NCI-H2171 (cell line): Measurements from ENCODE around the gene RASA4B.
"Not testable (repeated sequence)": the region's sequence is repeated elsewhere in the genome, so short reads cannot be mapped to it uniquely, and the experiment has no call there.

Experiments
- DNase-seq: peaks from one replicate; lab custom pipeline; 2025; lab: John Stamatoyannopoulos, UW

The RASA4B gene

DNA sequence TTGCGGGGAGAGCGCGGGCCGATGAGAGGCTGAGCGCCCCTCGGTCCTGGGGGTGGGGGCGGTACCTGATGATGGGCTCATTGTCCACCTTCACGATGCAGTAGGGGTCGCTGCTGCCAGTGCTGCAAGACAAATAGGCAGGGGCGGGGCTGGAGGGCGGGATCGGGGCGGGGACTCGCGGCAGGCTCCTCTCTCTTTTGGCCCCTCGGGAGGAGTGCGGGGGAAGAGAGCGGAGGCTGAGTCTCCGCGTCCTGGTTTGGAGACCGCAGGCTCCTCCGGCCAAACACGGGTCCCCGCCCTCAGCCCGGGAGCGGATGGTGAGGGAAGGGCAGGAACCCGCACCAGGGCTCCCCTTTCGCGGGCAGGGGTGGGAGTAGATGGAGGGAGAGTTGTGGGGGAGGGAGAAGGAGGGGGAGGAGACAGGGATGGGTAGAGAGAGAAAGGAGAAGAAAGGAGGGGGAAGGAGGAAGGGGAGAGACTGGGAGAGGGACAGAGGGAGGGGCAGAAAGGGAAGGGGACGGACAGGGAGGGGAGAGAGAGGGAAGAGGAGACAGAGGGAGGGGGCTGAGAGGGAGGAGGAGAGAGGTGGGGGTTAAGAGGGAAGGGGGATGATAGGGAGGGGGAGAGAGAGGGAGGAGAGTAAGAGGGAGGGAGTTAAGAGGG is 5.6 kb downstream of the RASA4B start:
- not testable (repeated sequence) for DNase-seq

DNA sequence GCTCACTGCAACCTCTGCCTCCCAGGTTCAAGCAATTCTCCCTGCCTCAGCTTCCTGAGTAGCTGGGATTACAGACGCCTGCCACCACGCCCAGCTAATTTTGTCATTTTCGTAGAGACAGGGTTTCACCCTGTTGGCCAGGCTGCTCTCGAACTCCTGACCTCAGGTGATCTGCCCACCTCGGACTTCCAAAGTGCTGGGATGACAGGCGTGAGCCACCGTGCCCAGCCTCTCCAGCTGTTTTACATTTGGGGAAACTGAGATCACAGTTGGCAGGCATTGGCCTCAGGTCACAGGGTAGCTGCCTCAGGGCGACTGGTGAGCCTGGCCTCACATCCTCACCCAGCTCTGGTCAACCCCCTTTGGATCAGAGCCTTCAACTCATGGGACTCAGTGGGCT is 7.0 kb downstream of the RASA4B start:
- not testable (repeated sequence) for DNase-seq

DNA sequence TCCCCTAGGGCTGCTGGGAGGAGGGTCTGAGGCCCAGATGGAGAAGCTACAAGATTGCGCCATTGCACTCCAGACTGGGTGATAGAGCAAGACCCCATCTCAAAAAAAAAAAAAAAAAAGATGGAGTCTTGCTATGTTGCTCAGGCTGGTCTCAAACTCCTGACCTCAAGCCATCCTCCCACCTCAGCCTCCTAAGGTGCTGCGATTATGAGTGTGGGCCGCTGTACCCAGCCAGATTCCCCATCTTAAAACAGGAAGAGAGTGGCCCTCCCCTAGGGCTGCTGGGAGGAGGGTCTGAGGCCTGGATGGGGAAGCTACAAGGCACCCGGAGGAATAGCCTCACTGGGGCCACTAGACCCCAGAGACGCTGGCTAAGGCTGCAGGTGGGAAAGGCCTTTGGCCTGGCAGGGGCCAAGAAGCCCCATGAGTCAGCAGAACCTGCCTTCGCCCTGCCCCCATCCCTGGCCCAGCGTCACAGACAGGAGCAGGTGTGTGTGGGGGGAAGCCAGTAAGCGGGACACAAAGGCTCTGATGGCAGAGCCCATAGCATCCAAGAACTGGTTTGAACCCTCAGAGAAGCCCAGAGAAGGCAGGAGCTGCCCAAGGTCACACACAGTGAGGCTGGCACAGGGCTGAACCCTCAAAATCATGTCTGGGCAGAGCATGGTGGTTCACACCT is 10.0 kb downstream of the RASA4B start:
- DNase-seq, result not testable (repeated sequence)

DNA sequence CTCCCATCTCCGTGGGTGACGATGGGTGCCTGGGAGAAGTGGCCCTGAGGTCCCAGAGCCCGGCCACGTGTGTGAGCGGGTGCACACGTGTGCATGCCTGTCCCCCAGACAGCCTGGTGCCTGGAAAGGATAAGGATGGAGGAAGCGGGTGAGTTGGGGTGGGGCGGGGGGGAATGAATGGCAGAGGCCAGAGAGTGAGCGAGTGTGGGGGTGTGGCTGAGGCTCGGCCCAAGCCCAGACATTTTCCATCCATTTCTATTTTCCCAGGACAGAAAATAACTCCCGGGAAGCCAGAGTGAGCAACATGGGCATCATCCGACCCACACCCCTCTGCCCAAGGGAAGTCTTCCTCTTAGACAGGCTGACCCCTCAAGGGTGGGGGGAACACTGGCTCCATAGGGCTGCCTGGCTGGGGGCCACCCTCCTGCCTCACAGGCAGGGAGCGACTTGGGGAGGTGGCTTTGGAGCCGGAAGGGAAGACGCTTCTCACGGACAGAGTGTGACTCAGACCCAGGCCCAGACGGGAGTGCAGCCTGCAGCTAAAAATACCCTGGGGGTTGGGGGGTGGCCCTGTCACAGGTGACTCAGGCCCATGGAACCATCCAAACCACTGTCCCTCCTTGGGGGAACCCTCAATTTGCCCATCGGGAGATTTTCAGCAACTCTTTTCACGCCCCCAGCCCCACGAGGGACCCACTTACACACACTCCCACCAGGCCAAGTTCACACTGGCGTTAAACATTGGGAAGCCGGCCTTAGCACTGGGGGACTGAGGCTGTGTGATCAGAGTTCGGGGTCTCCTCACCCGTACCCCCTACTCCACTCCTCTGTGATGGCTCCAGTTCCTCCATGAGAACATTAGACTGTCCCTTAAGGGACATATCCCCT is 12.0 kb downstream of the RASA4B start:
- not testable (repeated sequence) for DNase-seq

DNA sequence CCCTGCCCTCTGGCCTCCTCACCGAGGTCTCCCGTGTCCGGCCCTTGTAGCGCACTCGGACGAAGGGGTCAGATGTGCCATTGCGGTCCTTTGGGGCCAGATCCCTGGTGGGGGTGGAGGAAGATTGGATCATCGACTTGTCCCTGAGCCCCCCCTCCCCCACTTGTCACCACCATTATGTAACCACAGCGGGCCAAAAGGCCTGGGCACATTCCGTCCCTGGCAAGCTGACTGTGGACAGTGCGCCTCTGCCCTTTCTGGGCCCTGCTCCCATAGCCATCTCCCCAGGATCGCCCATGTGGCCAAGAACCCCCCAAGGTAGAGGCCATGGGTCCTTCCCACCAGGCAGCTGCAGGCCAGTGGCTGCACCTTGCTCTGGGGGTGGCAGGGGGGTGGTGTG is 14.4 kb downstream of the RASA4B start:
- DNase-seq, result not testable (repeated sequence)

DNA sequence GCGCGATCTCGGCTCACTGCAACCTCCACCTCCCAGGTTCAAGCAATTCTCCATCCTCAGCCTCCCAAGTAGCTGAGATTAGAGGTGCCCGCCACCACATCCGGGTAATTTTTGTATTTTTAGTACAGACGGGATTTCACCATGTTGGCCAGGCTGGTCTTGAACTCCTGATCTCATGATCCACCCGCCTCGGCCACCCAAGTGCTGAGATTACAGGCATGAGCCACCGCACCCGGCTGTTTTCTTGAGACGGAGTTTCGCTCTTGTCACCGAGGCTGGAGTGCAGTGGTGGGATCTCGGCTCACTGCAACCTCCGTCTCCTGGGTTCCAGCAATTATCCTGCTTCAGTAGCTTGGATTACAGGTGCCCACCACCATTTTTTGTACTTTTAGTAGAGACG is 19.3 kb downstream of the RASA4B start:
- DNase-seq, result not testable (repeated sequence)

DNA sequence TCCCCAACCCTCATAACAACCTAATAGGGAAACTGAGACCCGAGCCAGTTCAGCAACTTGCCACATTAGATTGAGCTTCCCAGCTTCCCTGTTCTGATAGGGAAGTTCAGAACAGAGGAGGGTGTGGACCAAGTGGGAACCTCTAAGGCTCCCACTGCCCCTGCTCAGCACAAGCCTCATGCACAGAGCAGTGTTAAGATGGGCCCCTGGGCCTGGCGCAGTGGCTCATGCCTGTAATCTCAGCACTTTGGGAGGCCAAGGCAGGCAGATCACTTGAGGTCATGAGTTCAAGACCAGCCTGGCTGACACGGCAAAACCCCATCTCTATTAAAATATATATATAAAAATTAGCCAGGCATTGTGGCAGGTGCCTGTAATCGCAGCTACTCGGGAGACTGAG is 20.3 kb downstream of the RASA4B start:
- DNase-seq, result not testable (repeated sequence)

DNA sequence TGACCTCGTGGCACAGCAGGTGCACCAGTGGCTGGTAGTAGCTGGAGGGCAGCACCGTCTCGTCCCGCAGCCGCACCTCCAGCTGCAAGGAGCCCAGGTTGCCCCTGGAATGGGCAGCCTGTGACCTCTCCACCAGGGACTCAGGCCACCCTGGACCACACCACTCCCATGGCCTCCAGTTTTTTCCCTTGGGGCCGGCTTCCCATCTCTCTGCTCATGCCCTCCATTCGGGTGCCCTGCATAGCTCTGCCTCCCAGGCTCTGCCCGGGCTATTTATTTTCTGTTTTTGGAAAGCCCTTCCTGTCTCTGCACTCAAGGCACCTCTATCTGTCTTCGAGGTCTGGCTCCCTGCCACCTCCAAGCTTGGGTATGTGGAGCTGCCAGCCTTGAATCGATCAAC is 20.7 kb downstream of the RASA4B start:
- DNase-seq, result not testable (repeated sequence)

DNA sequence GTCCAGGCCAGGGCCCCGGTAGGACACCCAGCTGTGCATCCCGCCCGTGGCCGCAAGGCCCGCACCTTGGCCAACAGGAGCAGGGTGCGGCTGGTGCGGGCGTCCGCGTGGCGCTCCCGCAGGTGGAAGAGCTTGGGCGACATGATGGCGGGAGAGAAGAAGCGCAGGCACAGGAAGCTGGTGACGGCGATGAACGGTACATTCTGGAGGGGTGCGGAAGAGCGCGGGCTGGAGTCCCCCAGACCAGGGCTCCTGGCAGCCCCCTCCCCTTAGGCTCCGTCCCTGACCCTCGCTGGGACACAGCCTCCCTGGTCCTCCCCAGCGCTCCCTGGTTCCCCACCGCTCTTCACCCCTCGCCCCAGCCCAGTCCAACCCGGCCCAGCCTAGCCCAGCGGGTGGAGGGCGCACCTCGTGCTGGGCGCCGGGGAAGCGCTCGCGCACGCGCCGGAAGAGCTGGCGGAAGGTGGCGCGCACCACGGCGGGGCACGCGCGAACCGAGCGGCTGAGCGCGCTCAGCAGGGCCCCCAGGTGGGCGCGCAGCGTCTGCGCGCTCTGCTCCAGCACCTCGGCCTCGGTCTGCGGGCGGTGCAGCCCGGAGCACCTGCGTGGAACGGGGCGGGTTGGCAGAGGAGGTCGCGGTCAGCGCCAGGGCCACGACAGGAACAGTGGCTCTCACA is 23.0 kb downstream of the RASA4B start:
- DNase-seq, result not testable (repeated sequence)

DNA sequence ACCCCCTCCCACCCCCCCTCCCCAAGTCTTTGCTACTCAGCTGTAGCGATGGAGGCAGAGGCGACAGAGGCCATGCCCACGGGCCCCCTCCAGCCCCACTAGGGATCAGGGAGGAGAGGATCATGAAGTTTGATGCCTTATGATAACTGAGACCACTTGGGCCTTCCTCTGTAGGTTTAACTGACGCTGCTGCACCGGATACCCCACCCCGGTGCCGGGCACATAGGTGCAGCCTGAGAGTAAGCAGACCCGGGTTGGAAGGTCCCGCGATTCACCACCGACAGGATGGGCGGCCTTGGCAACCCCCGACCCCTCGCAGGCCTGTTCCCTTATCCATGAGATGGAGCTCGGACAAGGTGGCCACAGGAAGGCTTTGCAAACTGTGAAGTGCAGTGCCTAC is 23.6 kb downstream of the RASA4B start:
- DNase-seq, result not testable (repeated sequence)

DNA sequence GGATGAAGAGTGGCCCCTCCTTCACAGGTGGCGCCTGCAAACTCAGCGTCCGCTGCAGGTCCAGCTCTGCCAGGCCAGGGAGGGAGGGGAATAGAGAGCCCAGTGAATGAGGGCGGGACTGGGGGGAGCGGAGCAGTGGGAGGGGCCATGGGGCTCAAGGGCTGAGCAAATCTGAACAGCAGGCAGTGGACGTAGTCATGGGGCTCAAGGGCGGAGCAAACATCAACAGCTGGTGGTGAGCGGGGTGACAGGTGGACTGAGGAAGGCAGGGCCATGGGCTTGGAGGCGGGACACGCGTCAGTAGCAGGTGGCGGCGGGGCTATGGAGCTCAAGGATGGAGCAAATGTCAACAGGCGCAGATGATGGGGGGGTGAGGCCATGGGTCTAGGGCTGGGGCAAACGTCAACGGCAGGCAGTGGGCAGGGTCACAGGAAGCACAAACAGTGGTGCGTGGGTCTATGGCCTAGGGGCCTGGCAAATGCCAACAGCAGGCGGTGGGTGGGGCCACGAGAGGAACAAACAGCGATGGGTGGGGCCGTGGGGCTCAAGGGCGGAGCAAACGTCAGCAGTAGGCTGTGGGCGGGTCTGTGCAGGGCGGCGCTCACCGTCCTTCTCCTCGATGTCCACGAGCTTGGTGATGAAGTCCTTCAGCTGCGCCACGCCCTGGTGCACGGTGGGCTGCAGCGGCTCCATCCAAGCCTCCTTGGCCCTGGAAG is 24.2 kb downstream of the RASA4B start:
- not testable (repeated sequence) for DNase-seq

DNA sequence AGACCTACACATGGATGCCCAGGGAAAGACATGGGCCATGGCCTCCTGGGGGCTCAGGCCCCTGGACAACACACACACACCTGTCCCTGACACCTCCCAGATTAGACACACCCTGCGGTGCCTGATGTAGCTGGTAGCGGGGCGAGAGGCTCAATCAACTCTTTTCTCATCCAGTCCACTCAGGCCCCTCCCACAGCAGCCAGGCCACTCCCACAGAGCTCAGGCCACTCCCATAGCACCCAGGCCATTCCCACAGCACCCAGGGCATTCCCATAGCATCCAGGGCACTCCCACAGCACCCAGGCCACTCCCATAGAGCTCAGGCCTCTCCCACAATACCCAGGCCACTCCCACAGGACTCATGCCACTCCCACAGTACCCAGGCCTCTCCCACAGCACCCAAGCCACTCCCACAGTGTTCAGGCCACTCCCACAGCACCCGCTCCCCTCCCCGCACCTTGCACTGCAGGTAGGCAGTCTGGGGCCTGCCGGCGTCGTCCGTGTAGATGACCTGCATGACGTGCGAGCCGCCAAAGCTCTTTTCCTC is 27.0 kb downstream of the RASA4B start:
- not testable (repeated sequence) for DNase-seq

DNA sequence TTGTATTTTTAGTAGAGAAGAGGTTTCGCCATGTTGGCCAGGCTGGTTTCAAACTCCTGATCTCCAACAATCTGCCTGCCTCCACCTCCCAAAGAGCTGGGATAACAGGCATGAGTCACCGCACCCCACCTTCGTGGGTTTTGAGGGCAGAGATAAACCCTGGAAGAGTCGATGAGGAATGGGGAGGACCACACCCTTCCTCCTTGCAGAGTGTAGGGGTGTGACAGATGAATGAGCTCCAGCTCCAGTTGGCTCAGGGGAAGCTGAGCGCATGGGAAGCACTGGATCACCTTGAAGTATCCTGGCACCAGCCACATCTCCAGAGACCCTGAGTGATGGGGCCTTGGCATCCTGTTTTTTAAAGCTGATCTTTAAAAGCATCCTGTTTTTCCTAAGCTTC is 33.3 kb downstream of the RASA4B start:
- not testable (repeated sequence) for DNase-seq

DNA sequence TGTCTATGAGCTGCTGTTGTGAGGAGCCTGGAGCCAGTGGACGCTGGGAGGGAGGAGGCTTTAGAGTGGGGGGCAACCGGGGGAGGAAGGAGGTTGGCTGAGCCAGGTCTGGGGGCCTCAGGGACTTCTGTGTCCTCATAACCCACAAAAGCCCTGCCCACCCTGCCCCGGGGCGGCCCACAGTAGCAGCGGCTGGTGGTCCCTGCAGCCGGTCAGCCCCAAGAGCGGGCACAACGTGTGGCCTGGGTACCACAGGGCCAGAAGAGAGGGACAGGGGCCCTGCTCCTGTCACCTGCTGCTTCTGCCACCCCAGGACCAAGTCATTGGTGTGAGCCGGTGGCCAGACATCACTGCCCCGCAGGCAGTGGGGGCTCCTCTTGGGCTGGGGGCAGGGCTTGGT is 35.6 kb downstream of the RASA4B start:
- not testable (repeated sequence) for DNase-seq

DNA sequence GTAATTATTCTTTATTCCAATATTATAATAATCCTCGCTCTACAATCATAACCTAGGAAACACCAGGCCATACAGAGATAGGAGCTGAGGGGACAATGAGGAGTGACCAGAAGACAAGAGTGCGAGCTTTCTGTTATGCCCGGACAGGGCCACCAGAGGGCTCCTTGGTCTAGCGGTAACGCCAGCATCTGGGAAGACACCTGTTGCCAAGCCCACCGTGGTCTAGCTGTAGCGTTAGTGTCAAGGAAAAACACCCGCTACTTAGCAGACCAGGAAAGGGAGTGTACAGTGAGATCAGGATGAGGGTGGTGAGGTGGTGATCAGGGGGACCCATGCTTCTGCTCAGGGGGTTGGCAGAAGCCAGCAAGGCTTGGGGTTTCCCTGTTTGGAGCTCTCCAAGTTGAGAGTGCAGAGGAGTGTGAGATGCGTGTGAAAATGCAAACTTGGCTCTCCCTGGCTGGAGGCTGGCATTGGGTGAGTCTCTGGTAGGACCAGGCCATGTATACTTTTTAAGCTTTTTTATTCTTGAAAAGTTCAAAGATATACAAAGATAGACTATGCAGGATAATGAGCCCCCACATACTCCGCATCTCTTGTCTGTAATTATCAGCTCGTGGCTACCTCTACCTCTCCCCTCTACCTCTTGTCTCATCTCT is 37.5 kb downstream of the RASA4B start:
- DNase-seq, result not testable (repeated sequence)

DNA sequence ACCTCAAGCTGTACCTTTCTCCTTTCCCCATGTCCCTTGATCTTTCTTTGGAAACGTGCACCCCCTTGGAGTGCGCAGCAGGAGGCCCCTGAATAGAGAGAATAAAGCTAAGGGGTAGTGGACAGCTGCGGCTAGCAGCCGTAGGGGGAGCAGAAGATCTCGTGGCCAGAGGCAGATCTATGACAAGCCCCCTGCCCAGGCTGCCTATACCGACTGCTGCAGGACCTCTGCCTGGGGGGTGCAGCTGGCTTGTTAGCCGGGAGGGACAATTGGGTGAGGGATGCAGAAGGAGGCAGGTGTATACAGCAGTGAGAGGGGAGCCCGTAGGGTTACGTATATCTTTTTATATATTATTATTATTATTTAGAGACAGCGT is 38.4 kb downstream of the RASA4B start:
- not testable (repeated sequence) for DNase-seq

DNA sequence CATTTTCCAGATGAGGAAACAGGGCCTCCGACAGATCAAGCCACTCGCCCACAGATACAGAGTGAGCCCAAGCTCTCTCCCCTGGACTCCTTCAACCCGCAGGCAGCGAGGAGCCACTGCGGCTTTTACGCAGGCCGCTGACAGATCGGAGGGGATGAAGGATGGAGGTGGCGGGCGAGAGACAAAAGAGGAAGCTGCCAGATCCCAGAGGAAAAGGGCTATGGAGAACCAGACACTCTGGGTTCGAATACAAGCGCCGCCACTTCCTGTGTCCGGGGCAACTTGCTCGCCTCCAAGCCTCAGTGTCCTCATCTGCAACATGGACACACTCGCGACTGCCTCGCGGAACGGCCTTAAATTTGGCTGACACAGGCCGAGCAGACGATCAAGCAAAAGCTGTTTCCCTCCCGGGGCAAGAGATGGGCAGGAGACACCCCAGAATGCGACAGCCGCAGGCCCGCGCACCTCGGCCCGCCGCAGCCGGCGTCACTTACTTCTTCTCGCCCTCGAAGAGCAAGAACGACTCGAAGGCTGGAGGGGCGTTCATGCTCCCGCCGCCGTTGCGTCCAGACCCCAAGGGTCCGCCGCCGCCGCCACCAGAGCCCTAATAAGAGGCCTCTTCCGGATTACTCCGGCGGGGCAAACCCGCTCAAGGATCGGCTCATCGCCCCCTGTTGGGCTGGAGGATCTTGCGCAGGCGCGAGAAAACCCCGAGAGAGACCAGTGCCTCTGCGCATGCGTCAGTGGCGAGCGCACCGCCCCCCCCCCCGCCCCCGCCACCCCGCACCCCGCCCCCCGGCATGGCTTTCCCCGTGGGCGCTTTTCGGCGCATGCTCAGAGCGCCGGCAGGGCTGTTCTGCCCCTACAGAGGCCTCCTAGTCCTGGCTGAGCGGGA is 39.0 kb downstream of the RASA4B start, which contains the start of gene POLR2J:
Gene POLR2J, minus strand, starts transcription at position 609 of the 895 bp plus-strand sequence. Its CDS starts 62 bp downstream, at position 547.
- DNase-seq, result not testable (repeated sequence)

DNA sequence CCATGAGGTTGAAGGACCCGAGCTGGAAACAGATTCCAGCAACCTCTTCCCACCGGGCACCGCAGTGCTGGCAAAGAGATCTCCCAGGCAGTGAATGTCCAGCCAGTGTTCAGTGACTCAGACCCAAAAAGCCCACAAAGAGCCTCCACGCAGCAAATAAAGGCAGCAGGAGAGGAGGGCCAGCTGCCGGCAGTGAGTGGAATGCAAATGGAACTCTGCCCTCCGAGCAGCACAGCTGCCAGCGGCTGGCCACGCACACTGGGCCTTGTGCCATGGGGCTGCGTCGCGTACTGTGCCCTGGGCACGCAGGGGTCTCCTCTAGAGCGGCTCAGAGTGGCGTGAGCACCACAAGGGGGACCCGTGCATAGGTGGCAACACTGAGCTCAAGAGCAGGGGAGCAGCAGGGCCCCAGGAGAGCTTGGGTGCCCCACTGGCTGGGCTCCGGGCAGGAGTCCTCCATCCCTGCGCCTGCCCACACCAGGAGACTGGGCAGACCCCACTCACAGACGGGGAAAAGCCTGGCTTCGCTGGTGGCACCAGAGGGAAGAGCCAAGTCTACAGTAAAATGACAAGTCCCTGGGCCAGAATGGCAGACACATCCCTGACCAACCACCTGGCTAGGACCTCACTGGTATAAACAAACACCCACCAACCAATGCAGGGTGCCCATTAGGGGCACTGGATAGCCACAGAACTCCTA is 42.7 kb downstream of the RASA4B start:
- DNase-seq, result not testable (repeated sequence)

DNA sequence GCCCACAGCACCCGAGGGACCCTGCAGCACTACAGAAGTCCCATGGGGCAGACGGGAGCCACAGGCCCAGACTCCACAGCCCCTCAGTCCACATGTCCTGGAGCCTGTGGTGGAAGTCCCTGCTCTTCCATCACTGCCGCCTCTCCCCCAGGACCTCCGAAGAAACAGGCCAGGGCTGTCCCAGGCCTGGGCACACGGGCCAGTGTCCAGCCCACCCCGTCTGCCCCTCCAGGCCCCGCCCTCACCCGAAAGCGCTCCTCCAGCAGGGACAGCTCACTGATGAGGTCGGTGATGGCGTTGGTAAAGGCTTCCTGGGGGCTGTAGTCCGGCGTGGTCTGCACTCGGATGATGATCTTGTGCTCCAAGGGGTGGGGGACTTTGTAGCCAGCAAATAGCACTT is 43.5 kb downstream of the RASA4B start:
- DNase-seq, result not testable (repeated sequence)
